B cell (primary cell): ENCODE results near the gene CEMIP2.

Experiments used
- CTCF ChIP-seq: fragments of 200-600 bp; IDR thresholded peaks from one replicate; pipeline ENCODE4 v1.8.0; 2022; ENCODE audit warnings: antibody characterized with exemption, mild to moderate bottlenecking
- EZH2 ChIP-seq: IDR thresholded peaks from 2 replicates; pipeline ENCODE4 v1.6.1; 2012; ENCODE audit warnings: borderline replicate concordance, low read depth, mild to moderate bottlenecking, moderate library complexity, low read length; ENCODE audit not compliant: insufficient read depth, poor library complexity, severe bottlenecking

GRCh38 chr9:71743882-71744281 is 24.4 kb downstream of the CEMIP2 start:
- TF ChIP-seq CTCF (no peak), EZH2 (no peak)
